Measurements from ENCODE around the gene KRTAP10-7. TPM values are rescaled to one million over a fixed set of nuclear protein-coding genes. Genes with fewer than 3 reads are reported as not detected.
"Not testable (repeated sequence)": the region's sequence is repeated elsewhere in the genome, so short reads cannot be mapped to it uniquely, and the experiment has no call there.

Gene KRTAP10-7
- total RNA-seq, 2 donors from 2014 or later: not detected

DNA sequence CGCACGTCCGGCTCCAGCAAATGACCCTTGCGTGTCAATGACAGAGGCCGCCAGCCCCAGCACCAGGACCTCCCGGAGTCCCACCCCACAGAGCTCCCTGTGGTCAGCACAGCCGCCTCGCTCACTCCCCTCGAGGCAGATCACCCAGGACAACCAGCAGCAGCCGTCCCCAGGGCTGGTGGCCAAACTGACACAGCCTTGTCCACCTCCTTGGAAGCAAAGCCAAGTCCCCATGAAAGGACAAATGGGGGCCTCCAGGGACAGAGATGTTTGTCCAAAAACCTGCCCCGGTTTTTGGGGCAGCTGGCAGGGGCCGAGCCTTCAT, 38.9 kb downstream of the KRTAP10-7 start:
- Histone ChIP-seq H3K4me3 (no peak overlapping the region), H3K9me3 (no peaks in the 10 kb centered on the region), H3K36me3 (no peaks in the 10 kb centered on the region), H3K27me3 (replicated peaks; ENCODE audit: insufficient read depth) (peaks cover 3% of the 10 kb centered on the region), H3K27ac (no peak overlapping the region), H3K4me1 (replicated peaks) (no peaks in the 10 kb centered on the region)
- WGBS: 79% methylated on average over 12 of the region's 12 CpGs
- DNase-seq (ENCODE audit: low spot score): no peak
- intact Hi-C loops (cut with DNase I): no loop called here
- TF ChIP-seq, protein P1, sequence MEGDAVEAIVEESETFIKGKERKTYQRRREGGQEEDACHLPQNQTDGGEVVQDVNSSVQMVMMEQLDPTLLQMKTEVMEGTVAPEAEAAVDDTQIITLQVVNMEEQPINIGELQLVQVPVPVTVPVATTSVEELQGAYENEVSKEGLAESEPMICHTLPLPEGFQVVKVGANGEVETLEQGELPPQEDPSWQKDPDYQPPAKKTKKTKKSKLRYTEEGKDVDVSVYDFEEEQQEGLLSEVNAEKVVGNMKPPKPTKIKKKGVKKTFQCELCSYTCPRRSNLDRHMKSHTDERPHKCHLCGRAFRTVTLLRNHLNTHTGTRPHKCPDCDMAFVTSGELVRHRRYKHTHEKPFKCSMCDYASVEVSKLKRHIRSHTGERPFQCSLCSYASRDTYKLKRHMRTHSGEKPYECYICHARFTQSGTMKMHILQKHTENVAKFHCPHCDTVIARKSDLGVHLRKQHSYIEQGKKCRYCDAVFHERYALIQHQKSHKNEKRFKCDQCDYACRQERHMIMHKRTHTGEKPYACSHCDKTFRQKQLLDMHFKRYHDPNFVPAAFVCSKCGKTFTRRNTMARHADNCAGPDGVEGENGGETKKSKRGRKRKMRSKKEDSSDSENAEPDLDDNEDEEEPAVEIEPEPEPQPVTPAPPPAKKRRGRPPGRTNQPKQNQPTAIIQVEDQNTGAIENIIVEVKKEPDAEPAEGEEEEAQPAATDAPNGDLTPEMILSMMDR (IDR thresholded peaks at IDR 0.05): no peak
- no peak for TF ChIP-seq POLR2A (IDR thresholded peaks at IDR 0.05)
- no peak for TF ChIP-seq POLR2AphosphoS5 (IDR thresholded peaks at IDR 0.05)

GRCh38 chr21:44640761-44641160, 40.4 kb downstream of the KRTAP10-7 start:
- Histone ChIP-seq H3K9me3 (no peaks in the 10 kb centered on the region), H3K27ac (no peak overlapping the region), H3K27me3 (replicated peaks; ENCODE audit: insufficient read depth) (peaks cover 3% of the 10 kb centered on the region), H3K36me3 (no peaks in the 10 kb centered on the region), H3K4me1 (replicated peaks) (no peaks in the 10 kb centered on the region), H3K4me3 (no peak overlapping the region)
- TF ChIP-seq POLR2A (IDR thresholded peaks at IDR 0.05): no peak
- no peak for TF ChIP-seq POLR2AphosphoS5 (IDR thresholded peaks at IDR 0.05)
- TF ChIP-seq, protein P1 (IDR thresholded peaks at IDR 0.05): no peak
- 94% methylated on average over 5 of the region's 5 CpGs for WGBS
- intact Hi-C loops (cut with DNase I): no loop called here
- DNase-seq (ENCODE audit: low spot score): no peak

DNA sequence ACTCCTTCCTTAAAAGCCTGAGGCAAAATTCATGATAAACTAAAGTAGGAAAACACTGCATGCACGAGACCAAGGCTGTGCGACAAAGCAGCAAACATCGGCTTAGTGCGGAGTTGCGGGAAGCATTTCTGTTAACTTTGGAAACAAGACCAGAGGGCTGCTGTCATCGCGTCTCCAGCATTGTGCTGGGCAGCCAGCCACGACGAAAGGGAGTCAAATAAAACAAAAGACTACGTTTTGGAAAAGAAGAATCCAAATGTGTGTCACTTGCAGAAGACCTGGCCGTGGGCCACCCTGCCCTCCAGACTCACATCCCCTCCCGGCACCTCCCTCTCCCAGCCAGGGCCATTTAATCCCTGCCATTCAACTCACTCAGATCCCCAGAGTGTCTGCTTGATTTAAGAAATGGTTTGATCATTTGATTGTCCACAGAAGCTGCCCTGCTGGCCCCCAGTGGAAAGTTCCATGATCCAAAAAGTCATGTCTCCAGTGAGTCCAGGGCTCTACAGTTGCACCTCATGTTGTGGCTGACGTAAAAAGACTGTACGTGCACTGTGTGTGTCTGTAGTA, 43.4 kb downstream of the KRTAP10-7 start:
- Histone ChIP-seq H3K27me3 (replicated peaks; ENCODE audit: insufficient read depth) (peaks cover 3% of the 10 kb centered on the region), H3K4me3 (no peak overlapping the region), H3K27ac (no peak overlapping the region), H3K36me3 (no peaks in the 10 kb centered on the region), H3K4me1 (replicated peaks) (no peaks in the 10 kb centered on the region), H3K9me3 (no peaks in the 10 kb centered on the region)
- no peak for TF ChIP-seq POLR2A (IDR thresholded peaks at IDR 0.05)
- TF ChIP-seq POLR2AphosphoS5 (IDR thresholded peaks at IDR 0.05): no peak
- TF ChIP-seq, protein P1 (IDR thresholded peaks at IDR 0.05): no peak
- intact Hi-C loops (cut with DNase I): no loop called here
- WGBS: 47% methylated on average over 14 of the region's 14 CpGs
- DNase-seq (ENCODE audit: low spot score): no peak

GRCh38 chr21:44644878-44645277, 44.5 kb downstream of the KRTAP10-7 start:
- Histone ChIP-seq H3K4me1 (replicated peaks) (no peaks in the 10 kb centered on the region), H3K27me3 (replicated peaks; ENCODE audit: insufficient read depth) (no peaks in the 10 kb centered on the region), H3K36me3 (no peaks in the 10 kb centered on the region), H3K27ac (no peak overlapping the region), H3K9me3 (no peaks in the 10 kb centered on the region), H3K4me3 (no peak overlapping the region)
- 48% methylated on average over 2 of the region's 2 CpGs for WGBS
- intact Hi-C loops (cut with DNase I): no loop called here
- no peak for TF ChIP-seq POLR2AphosphoS5 (IDR thresholded peaks at IDR 0.05)
- TF ChIP-seq POLR2A (IDR thresholded peaks at IDR 0.05): no peak
- TF ChIP-seq, protein P1 (IDR thresholded peaks at IDR 0.05): no peak
- no peak for DNase-seq (ENCODE audit: low spot score)

DNA sequence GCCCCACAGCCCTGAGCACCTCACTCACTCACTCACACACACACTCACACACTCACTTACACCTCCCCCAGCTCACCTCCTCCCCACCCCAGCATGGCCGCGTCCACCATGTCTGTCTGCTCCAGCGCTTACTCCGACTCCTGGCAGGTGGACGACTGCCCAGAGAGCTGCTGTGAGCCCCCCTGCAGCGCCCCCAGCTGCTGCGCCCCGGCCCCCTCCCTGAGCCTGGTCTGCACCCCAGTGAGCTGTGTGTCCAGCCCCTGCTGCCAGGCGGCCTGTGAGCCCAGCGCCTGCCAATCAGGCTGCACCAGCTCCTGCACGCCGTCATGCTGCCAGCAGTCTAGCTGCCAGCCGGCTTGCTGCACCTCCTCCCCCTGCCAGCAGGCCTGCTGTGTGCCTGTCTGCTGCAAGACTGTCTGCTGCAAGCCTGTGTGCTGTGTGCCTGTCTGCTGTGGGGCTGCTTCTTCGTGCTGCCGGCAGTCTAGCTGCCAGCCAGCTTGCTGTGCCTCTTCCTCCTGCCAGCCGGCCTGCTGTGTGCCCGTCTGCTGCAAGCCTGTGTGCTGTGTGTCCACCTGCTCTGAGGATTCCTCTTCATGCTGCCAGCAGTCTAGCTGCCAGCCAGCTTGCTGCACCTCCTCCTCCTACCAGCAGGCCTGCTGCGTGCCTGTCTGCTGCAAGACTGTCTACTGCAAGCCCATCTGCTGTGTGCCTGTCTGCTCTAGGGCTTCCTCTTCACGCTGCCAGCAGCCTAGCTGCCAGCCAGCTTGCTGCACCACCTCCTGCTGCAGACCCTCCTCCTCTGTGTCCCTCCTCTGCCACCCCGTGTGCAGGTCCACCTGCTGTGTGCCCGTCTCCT, 46.2 kb downstream of the KRTAP10-7 start, which contains the start of gene KRTAP10-11:
KRTAP10-11 (plus strand) TSS at position 49 of the 856 bp plus-strand sequence; CDS start at position 94, 45 bp downstream.
- H3K4me1 ChIP-seq (replicated peaks); DNase-seq (ENCODE audit: low spot score); H3K27ac ChIP-seq; H3K27me3 ChIP-seq (replicated peaks; ENCODE audit: insufficient read depth); H3K4me3 ChIP-seq; intact Hi-C loops (cut with DNase I); H3K9me3 ChIP-seq; H3K36me3 ChIP-seq: not testable (repeated sequence)
- WGBS: 79% methylated on average over 16 of the region's 21 CpGs

All from prostate gland (tissue), 2 donors.